NCI-H345 treated with DMSO at 0.1 percent for 48 hours (cell line): ENCODE data around the gene SOD3.

Experiments
- DNase-seq: peaks from one replicate; lab custom pipeline; 2025; ENCODE audit not compliant: unreplicated experiment; lab: John Stamatoyannopoulos, UW

The SOD3 gene

GRCh38 chr4:24775032-24775605, 20.3 kb upstream of the SOD3 start:
- DNase-seq, result no peak

GRCh38 chr4:24775750-24776149, 19.6 kb upstream of the SOD3 start:
- no peak for DNase-seq

- no peak for DNase-seq
These were observed 17.6 kb upstream of the SOD3 start for GRCh38 chr4:24777536-24778463.

- DNase-seq, result no peak
These were observed 16.7 kb upstream of the SOD3 start for GRCh38 chr4:24778464-24779225.

GRCh38 chr4:24780936-24781495, 14.4 kb upstream of the SOD3 start:
- no peak for DNase-seq

- no peak for DNase-seq
These were observed 13.2 kb upstream of the SOD3 start for GRCh38 chr4:24781999-24782745.

GRCh38 chr4:24783506-24783905, 11.9 kb upstream of the SOD3 start:
- no peak for DNase-seq

- no peak for DNase-seq
These were observed 4.3 kb upstream of the SOD3 start for GRCh38 chr4:24791043-24791442.

- no peak for DNase-seq
These were observed 2.8 kb upstream of the SOD3 start for GRCh38 chr4:24792552-24792951.

GRCh38 chr4:24793219-24794005, 2.0 kb upstream of the SOD3 start:
- no peak for DNase-seq

- no peak for DNase-seq
These were observed 1.3 kb upstream of the SOD3 start for GRCh38 chr4:24794051-24794450.

GRCh38 chr4:24794480-24794879, 893 bp upstream of the SOD3 start:
- no peak for DNase-seq

- no peak for DNase-seq
These were observed 451 bp downstream of the SOD3 start for GRCh38 chr4:24795666-24796381.

GRCh38 chr4:24796620-24797019, 1.2 kb downstream of the SOD3 start:
- DNase-seq, result no peak

GRCh38 chr4:24798036-24798610, 2.8 kb downstream of the SOD3 start:
- no peak for DNase-seq

GRCh38 chr4:24799196-24799543, 3.8 kb downstream of the SOD3 start:
- no peak for DNase-seq

- no peak for DNase-seq
These were observed 4.4 kb downstream of the SOD3 start for GRCh38 chr4:24799544-24800324.

- DNase-seq, result no peak
These were observed 5.0 kb downstream of the SOD3 start for GRCh38 chr4:24800325-24800895.
